Activated T-cell treated with anti-CD3 and anti-CD28 coated beads, Interleukin-2, amount 50 U/mL, for 4 hours (primary cell): ENCODE measurements around the gene AP1M2. TPM values are rescaled to one million over a fixed set of nuclear protein-coding genes. Genes with fewer than 3 reads are reported as not detected.

ENCODE experiments used
- ATAC-seq, 2 donors: fragments of 200-7000 bp; cut with Tn5 transposase; one replicate each; pipeline ENCODE4 v1.10.0; 2021
- DNase-seq: peaks from one replicate; pipeline ENCODE4 v3.0.0-alpha.2; 2020
- H3K27me3 Mint-ChIP-seq: one replicate; pipeline ENCODE4 v1.8.0; 2021; ENCODE audit warnings: low read depth, mixed read lengths
- H3K36me3 Mint-ChIP-seq: one replicate; pipeline ENCODE4 v1.8.0; 2022; ENCODE audit warnings: mixed read lengths; ENCODE audit not compliant: insufficient read depth
- H3K4me1 Mint-ChIP-seq: one replicate; pipeline ENCODE4 v1.8.0; 2021; ENCODE audit warnings: low read depth, mixed read lengths
- H3K4me3 Mint-ChIP-seq: one replicate; pipeline ENCODE4 v1.8.0; 2021; ENCODE audit warnings: mild to moderate bottlenecking, moderate library complexity, mixed read lengths
- H3K9me3 Mint-ChIP-seq: one replicate; pipeline ENCODE4 v1.8.0; 2021; ENCODE audit warnings: mixed read lengths
- total RNA-seq, 3 donors: library from RNA; stranded (reverse); gene quantifications; one replicate each; pipeline ENCODE4 v1.2.1, GENCODE V29; 2021

Gene AP1M2
- total RNA-seq, 3 donors from 2014 or later: 0.43 to 0.95 TPM; not detected in 1

DNA sequence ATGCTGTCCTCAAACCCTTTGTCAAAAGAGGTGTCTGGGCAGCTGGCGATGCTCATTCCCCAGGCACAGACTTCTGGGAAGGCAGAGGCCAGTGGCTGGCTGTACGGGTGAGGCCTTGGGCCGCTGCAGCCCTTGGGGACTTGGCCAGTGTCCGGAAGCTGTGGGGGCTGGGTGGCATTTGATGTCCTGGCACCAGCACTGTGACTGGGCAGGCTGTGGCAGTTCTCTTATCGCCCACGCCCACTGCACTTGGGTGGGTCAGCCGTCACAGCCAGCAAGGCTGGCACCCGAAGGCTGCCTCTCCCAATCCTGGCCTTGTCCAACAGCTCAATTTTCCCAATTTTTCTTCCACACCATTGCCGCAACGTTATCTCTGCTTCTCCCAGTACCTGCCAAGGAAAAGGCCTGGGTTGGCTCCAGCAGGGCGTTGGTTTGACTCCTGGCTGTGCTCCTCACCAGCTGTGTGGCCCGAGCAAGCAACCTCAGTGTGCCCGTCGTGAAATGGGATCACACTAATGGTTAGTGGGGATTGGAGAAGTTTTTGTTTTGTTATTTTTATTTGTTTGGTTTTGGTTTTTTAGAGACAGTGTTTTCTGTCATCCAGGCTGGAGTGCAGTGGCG lies 25.5 kb upstream of the AP1M2 start:
- no peaks in the 10 kb centered on the region for H3K9me3 Mint-ChIP-seq
- H3K4me3 Mint-ChIP-seq: no peak overlapping the region
- H3K4me1 Mint-ChIP-seq: peaks cover 34% of the 10 kb centered on the region
- no peak for ATAC-seq
- no peak for DNase-seq
- H3K36me3 Mint-ChIP-seq: peaks cover 4% of the 10 kb centered on the region
- H3K27me3 Mint-ChIP-seq: no peaks in the 10 kb centered on the region

DNA sequence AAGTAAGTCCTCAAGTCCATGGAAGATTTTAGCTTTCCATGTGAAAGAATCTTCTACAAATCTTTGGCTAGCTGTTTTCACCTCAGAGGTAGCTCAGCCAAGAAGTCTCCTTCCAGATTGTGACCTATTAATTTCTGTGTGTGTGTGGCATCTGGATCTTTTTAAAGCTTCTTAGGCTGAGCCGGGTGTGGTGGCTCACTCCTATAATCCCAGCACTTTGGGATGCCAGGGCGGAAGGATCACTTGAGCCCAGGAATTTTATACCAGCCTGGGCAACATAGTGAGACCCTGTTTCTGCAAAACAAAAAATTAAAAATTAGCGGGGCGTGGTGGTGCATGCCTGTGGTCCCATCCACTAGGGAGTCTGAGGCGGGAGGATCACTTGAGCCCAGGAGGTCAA lies 24.8 kb upstream of the AP1M2 start:
- no peaks in the 10 kb centered on the region for H3K9me3 Mint-ChIP-seq
- DNase-seq (no peak), ATAC-seq (no peak)
- H3K4me1 Mint-ChIP-seq: peaks cover 31% of the 10 kb centered on the region
- no peak overlapping the region for H3K4me3 Mint-ChIP-seq
- peaks cover 2% of the 10 kb centered on the region for H3K36me3 Mint-ChIP-seq
- H3K27me3 Mint-ChIP-seq: no peaks in the 10 kb centered on the region

DNA sequence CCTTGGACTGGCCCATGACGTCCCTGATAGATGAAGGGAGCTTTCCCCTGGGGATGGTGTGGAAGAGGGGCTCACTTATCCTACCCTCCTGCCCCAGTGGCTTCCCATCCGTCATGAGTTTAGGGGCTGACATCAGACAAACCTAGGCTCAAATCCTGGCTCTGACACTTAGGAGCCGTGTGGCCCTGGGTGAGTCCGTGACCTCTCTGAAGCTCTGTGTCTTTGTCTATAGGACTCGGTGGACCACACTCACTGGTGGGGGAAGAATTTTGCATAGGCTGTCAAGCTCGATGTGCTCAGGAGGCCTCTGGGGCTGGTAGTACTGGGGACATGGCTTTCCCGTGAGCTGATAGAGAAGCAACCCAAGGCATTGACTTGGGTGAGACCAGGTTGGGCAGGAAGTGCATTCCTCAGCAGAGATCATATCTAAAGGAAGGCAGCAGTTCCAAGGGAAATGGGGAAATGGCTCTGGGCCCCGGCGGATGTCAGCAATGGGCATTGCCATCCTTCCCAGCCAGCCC lies 17.4 kb upstream of the AP1M2 start:
- DNase-seq (no peak), ATAC-seq (no peak)
- no peaks in the 10 kb centered on the region for H3K9me3 Mint-ChIP-seq

DNA sequence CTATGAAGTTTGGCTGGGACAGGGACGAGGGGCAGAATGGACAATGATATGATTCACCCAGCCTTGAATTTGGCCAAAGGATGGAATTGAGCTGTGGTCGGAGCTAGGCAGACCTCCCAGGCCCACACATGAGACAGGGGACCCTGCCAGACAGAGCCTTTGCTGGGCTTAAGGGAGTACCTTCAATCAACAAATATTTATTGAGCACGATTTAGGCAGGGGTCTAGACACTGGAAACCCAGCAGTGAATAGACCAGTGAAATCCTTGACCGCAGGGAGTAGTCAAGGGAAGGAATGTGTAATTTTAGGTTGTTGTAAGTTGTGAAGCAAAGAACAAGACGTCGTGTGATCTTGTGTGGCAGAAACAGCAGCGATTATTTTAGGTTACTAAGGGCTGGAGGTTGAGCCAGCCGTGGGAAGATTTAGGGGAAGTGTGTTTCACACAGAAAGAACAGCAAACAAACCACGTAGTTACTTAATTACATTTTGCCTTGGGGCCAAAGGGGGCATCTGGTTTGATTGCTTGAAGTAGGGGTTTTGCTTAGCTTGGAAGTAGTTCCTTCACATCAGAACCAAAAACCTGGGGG lies 16.9 kb upstream of the AP1M2 start:
- DNase-seq: peak; percentile 20
- Mint-ChIP-seq H3K36me3 (peaks cover 3% of the 10 kb centered on the region), H3K4me3 (peak overlapping the region; percentile 95), H3K27me3 (no peaks in the 10 kb centered on the region), H3K4me1 (peaks cover 29% of the 10 kb centered on the region), H3K9me3 (no peaks in the 10 kb centered on the region)
- ATAC-seq: peak; percentile 8 to 11

More for the DNA sequence above, 17.4 kb upstream of the AP1M2 start:
- Mint-ChIP-seq H3K4me1 (peaks cover 29% of the 10 kb centered on the region), H3K36me3 (peaks cover 3% of the 10 kb centered on the region), H3K27me3 (no peaks in the 10 kb centered on the region), H3K4me3 (peak overlapping the region; percentile 95)

DNA sequence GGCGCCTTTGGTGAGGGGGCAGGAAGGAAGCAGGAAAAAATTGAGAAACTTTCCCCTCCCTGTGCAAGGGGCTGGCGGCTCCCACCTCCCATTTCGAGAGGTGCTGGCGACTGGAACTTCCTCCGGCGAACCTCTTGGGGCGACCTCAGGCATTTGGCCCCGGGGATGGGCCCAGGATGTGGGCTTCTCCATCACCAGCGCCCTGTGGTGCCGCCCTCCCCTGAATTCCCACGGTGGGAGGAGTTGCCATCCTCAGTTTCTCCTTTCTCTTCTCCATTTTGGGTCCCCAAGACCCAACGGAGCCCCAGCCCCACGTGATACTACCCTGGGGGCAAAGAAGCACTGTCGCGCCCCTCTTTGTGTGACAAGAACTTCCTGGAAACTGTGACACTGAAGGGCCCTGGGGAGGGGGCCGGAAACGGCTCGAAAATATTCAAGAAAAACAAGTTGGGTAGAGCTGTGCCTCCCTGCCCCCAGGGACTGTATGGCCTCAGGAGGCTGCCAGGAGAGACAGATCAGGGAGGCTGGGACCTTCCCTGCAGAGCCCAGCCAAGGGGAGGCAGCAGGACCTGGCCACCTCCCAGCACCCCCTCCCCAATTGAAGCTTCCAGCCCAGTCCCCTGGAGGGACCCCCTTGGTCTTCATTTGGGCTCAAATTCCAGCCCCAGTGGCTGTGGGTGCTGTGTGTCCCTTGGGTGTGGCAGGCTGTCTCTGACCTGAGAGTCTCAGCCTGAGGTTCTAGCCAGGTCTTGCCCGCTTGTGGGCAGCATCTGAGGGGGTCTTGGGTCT lies 16.2 kb upstream of the AP1M2 start:
- H3K36me3 Mint-ChIP-seq: peaks cover 3% of the 10 kb centered on the region
- peaks cover 29% of the 10 kb centered on the region for H3K4me1 Mint-ChIP-seq
- ATAC-seq (peak; percentile 56 to 59), DNase-seq (peak; percentile 74)
- H3K27me3 Mint-ChIP-seq: no peaks in the 10 kb centered on the region
- H3K9me3 Mint-ChIP-seq: no peaks in the 10 kb centered on the region
- peak overlapping the region; percentile 95 for H3K4me3 Mint-ChIP-seq

DNA sequence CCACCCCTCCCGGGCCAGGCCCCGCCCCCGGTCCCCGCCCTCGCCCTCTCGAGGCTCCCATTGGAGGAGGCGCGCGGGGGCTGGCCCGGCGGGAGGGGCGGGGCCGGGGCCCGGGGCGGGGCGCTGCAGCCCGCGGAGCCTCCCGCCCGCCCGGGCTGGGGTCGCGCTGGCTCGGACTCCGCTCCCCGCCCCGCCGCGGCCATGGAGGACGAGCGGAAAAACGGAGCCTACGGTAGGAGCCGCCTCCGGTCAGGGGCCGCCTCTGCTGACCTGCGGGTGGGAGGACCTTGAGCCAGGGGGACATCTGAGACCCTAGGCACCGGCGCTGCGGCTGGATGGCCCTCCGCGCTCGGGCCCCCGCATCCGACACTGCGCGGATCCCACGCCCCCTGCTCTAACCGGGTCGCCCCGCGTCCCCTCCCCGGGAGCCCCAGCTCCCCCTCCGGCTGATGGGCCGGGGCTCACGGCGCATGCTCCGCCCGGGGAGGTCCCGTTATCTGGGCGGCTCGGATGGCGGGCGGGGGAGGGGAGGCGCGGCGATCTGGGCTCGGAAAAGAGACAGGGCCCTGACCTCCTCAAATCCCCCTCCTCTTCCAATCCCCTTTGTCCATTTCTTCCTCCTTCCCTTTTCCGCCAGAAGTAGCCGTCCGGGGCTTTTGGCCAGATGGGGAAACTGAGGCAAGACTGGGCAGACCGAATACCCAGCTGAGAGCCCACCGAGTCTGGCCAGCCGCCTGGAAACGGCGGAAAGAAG lies 15.4 kb upstream of the AP1M2 start:
- DNase-seq (peak; percentile 90), ATAC-seq (peak; percentile 87)
- Mint-ChIP-seq H3K9me3 (no peaks in the 10 kb centered on the region), H3K4me3 (peak overlapping the region; percentile 95), H3K36me3 (peaks cover 3% of the 10 kb centered on the region), H3K4me1 (peaks cover 27% of the 10 kb centered on the region), H3K27me3 (no peaks in the 10 kb centered on the region)

DNA sequence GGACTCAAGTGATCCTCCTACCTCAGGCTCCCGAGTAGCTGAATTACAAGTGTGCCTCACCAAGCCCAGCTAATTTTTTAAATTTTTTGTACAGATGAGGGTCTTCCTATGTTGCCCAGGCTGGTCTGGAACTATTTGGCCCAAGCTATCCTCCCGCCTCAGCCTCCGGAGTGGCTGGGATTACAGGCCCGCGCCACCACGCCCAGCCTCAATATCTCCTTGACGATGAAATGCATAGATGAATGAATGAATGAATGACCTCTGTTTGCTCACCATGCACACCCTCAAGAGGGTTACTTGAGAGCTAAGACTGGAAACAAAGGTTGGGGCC lies 14.9 kb upstream of the AP1M2 start:
- Mint-ChIP-seq H3K4me1 (peaks cover 23% of the 10 kb centered on the region), H3K9me3 (no peaks in the 10 kb centered on the region), H3K4me3 (peak overlapping the region; percentile 76), H3K36me3 (peaks cover 3% of the 10 kb centered on the region), H3K27me3 (no peaks in the 10 kb centered on the region)
- DNase-seq (no peak), ATAC-seq (no peak)

DNA sequence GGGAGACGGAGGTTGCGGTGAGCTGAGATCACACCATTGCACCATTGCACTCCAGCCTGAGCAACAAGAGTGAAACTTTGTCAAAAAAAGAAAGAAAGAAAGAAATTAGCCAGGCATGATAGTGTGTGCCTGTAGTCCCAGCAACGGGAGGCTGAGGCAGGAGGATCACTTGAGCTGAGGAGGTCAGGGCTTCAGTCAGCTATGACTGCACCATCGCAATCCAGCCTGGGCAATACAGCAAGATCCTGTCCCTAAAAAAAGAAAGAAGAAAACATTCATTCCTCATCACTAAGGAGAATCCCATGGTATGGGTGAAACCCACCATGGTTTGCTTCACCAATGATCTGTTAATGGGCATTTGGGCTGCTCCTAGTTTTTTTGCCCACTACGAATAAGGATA lies 13.0 kb upstream of the AP1M2 start:
- ATAC-seq (no peak), DNase-seq (no peak)
- peaks cover 3% of the 10 kb centered on the region for H3K27me3 Mint-ChIP-seq
- no peaks in the 10 kb centered on the region for H3K9me3 Mint-ChIP-seq
- no peak overlapping the region for H3K4me3 Mint-ChIP-seq
- peaks cover 3% of the 10 kb centered on the region for H3K36me3 Mint-ChIP-seq
- H3K4me1 Mint-ChIP-seq: peaks cover 34% of the 10 kb centered on the region

DNA sequence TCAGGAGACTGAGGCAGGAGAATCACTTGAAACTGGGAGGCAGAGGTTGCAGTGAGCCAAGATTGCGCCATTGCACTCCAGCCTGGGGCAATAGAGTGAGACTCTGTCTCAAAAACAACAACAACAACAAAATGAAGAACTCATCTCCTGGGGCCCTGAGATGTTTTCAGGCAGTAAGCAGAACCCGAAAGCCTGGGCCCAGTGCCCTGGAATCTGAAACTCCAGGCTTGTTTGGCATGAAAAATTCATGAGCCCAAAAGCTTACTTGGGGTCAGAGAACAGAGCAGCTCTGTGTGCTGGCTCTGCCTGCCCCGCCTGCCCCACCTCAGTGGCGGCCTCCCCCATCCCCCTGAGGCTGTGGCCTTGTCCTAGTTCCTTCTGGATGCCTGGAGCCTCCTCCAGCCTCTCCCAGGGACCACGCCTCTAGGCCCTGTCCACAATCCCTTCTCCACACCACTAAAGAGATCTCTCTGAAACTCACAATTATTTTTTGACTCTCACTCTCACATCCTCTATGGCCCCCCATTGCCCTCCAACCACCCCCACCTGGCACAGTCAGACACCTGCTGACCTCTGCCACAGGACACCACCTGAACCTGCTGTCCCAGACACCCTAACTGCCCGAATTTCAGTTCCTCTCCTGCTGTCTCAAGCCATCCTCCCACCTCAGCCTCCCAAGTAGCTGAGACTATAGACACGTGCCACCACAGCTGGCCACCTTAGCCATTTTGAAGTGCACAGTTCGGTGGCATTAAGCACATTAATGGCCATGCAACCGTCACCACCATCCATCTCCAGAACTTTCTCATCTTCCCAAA lies 6.9 kb upstream of the AP1M2 start:
- Mint-ChIP-seq H3K36me3 (no peaks in the 10 kb centered on the region), H3K4me3 (no peak overlapping the region), H3K4me1 (peaks cover 15% of the 10 kb centered on the region), H3K9me3 (no peaks in the 10 kb centered on the region), H3K27me3 (peaks cover 7% of the 10 kb centered on the region)
- DNase-seq (no peak), ATAC-seq (no peak)

DNA sequence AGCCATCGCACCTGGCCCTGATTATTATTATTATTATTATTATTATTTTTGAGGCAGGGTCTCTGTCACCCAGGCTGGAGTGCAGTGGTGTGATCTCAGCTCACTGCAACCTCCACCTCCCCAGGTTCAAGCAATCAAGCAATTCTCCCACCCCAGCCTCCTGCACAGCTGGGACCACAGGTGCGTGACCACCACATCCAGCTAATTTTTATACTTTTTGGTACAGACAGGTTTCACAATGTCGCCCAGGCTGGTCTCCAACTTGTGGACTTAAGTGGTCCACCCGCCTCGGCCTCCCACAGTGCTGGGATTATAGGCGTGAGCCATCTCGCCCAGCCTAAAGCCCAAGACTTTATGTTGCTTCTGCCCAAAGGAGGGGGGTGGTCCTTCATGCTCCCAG lies 6.0 kb upstream of the AP1M2 start:
- H3K9me3 Mint-ChIP-seq: no peaks in the 10 kb centered on the region
- DNase-seq: no peak
- H3K36me3 Mint-ChIP-seq: no peaks in the 10 kb centered on the region
- H3K4me3 Mint-ChIP-seq: no peak overlapping the region
- peaks cover 7% of the 10 kb centered on the region for H3K27me3 Mint-ChIP-seq
- ATAC-seq: no peak
- H3K4me1 Mint-ChIP-seq: peaks cover 15% of the 10 kb centered on the region

DNA sequence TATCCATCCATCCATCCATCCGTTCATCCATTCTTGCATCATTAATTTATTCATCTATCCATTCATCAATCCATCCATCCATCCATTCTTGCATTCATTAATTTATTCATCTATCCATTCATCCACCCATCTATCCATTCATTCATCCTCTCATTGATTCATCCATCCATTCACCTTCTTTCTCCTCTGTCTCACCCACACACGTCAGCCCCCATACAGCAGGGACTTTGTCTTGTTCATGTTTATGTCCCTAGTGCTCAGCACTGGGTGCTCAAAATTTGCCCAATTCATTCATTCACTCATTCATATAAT lies 683 bp upstream of the AP1M2 start:
- H3K36me3 Mint-ChIP-seq: peaks cover 3% of the 10 kb centered on the region
- H3K4me3 Mint-ChIP-seq: no peak overlapping the region
- H3K4me1 Mint-ChIP-seq: peaks cover 14% of the 10 kb centered on the region
- DNase-seq (no peak), ATAC-seq (no peak)
- peaks cover 11% of the 10 kb centered on the region for H3K27me3 Mint-ChIP-seq
- H3K9me3 Mint-ChIP-seq: peaks cover 6% of the 10 kb centered on the region

DNA sequence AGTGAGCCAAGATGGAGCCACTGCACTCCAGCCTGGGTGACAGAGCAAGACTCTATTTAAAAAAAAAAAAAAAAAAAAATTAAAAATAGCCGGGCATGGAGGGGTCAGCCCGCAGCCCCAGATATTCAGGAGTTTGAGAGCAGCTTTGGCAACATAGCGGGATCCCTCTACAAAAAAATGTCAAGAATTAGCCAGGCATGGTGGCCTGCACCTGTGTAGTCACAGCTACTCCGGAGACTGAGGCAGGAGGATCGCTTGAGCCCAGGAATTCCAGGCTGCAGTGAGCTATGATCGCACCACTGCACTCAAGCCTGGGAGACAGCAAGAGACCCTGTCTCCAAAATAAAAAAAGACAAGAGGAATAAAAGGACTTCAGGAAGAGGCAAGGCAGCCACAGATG lies 716 bp downstream of the AP1M2 start:
- peaks cover 11% of the 10 kb centered on the region for H3K27me3 Mint-ChIP-seq
- DNase-seq (no peak), ATAC-seq (no peak)
- H3K4me1 Mint-ChIP-seq: peaks cover 15% of the 10 kb centered on the region
- peaks cover 3% of the 10 kb centered on the region for H3K36me3 Mint-ChIP-seq
- peaks cover 6% of the 10 kb centered on the region for H3K9me3 Mint-ChIP-seq
- no peak overlapping the region for H3K4me3 Mint-ChIP-seq

DNA sequence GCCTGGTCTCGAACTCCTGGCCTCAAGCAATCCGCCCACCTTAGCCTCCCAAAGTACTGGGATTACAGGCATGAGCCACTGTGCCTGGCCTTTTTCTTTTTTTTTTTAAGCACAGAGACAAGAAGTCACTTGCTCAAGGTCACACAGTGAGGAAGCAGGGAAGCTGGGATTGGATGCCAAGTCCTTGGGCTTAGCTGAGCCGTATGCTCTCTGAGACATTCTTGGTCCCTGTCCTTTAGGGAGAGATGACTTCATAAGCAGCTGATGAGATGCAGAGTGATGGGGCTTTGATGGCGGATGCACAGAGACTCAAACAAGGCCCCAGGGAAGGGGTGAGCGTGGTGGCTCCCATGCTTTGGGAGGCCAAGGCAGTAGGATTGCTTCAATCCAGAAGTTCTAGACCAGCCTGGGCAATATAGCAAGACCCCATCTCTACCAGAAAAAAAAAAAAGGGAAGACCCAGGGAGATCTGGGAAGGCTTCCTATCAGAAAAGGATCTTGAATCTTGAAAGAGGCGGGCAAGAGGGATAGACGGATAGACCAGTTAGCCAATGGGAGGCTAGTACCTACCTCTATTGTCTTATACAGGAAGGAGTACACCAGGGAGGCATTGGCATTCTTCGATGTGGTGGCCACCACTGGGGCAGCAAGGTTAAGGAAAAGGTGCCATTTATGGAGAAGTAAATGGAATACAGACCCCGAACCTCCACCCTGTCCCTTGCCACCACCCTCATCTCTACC lies 3.9 kb downstream of the AP1M2 start:
- Mint-ChIP-seq H3K4me3 (no peak overlapping the region), H3K27me3 (peaks cover 11% of the 10 kb centered on the region), H3K9me3 (peaks cover 6% of the 10 kb centered on the region), H3K4me1 (peaks cover 21% of the 10 kb centered on the region), H3K36me3 (peaks cover 3% of the 10 kb centered on the region)
- DNase-seq: no peak
- ATAC-seq: no peak
